ENCODE results near the gene TCEA2.

Gene TCEA2

DNA sequence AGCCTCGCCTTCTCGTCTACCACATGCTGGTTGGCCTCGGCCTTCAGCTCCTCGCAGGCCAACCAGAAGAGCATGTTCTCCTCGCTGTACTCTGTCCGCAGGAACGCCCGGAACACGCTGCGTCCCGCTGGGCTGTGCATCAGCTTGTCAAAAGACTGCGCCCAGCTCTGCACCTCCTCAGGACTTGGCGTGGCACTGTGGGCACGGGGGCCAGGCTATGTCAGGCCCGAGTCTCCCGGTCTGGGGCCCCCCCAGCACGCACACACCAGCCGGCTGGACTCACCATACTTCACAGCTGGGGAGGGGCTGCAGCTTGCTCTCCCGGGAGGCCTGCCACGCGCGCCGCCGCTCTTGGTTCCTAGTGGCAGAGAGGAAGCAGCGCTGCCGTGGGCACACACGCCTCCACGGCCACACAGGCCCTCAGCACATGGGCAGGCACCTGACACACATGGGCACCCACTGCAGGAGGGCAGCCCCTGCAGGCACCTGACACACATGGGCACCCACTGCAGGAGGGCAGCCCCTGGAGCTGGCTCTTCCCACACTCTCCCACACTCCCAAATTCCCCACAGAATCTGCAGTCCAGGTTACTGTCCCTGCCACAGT, 11.3 kb downstream of the TCEA2 start:
- H3K9me3 ChIP-seq (ENCODE audit: control insufficient read depth in 1 of 2, low read length in 2 of 2): no peaks in the 10 kb centered on the region
- H3K4me1 ChIP-seq (ENCODE audit: control insufficient read depth in 1 of 2, insufficient read depth in 2 of 2, low read length in 2 of 2): peaks cover 8 to 23% of the 10 kb centered on the region in 2 donors
- H3K27me3 ChIP-seq (ENCODE audit: control insufficient read depth in 1 of 2, insufficient read depth in 2 of 2, low read length in 2 of 2): peaks cover 0 to 14% of the 10 kb centered on the region in 2 donors
- no peak overlapping the region for H3K9ac ChIP-seq (ENCODE audit: low read depth in 1 of 2, low read length in 2 of 2)
- H3K4me3 ChIP-seq (ENCODE audit: low read depth in 1 of 2, low read length in 2 of 2): no peak overlapping the region
- no peak overlapping the region for H3K27ac ChIP-seq (ENCODE audit: low read depth, low read length)
- peaks cover 0 to 10% of the 10 kb centered on the region in 2 donors for H3K36me3 ChIP-seq (ENCODE audit: control insufficient read depth in 1 of 2, insufficient read depth in 2 of 2, low read length in 2 of 2)

DNA sequence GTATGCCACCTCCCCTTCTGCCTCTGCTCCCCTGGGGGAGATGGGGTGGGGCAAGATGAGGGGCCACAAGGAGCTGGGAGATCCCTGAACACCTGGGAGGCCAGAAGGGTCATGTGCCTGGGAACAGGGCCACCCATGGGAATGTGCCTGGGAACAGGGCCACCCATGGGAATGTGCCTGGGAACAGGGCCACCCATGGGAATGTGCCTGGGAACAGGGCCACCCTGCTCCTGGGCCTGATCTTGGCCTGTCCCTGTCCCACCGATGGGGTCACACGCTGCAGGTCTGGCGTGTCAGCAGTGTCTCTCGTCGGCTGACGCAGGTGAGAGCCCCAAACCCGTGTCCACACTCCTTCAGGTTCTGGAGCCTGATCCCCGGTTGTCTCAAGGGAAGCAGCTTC, 12.0 kb downstream of the TCEA2 start:
- Histone ChIP-seq H3K4me3 (ENCODE audit: low read depth in 1 of 2, low read length in 2 of 2) (no peak overlapping the region), H3K9ac (ENCODE audit: low read depth in 1 of 2, low read length in 2 of 2) (no peak overlapping the region), H3K27me3 (ENCODE audit: control insufficient read depth in 1 of 2, insufficient read depth in 2 of 2, low read length in 2 of 2) (peaks cover 0 to 14% of the 10 kb centered on the region in 2 donors), H3K36me3 (ENCODE audit: control insufficient read depth in 1 of 2, insufficient read depth in 2 of 2, low read length in 2 of 2) (peaks cover 0 to 10% of the 10 kb centered on the region in 2 donors), H3K4me1 (ENCODE audit: control insufficient read depth in 1 of 2, insufficient read depth in 2 of 2, low read length in 2 of 2) (peaks cover 8 to 22% of the 10 kb centered on the region in 2 donors), H3K27ac (ENCODE audit: low read depth, low read length) (no peak overlapping the region), H3K9me3 (ENCODE audit: control insufficient read depth in 1 of 2, low read length in 2 of 2) (no peaks in the 10 kb centered on the region)

DNA sequence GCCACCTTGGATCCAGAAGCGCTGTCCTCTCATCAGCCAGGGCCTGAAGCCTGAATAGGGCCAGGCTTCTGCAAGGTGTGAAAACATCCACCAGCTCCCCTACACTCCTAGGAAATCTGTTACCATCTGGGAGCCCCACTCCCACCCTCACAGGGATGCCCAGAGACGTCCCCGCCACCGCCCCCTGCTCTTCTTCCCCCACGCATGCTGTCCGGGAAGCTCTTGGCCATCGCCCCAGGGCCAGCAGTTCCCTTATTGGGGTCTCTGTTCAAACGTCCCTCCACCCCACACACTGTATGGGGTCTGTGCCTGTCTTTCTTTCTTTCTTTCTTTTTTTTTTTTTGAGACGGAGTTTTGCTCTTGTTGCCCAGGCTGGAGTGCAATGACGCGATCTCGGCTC, 12.6 kb downstream of the TCEA2 start:
- H3K36me3 ChIP-seq (ENCODE audit: control insufficient read depth in 1 of 2, insufficient read depth in 2 of 2, low read length in 2 of 2): peaks cover 0 to 10% of the 10 kb centered on the region in 2 donors
- H3K9ac ChIP-seq (ENCODE audit: low read depth in 1 of 2, low read length in 2 of 2): no peak overlapping the region
- H3K9me3 ChIP-seq (ENCODE audit: control insufficient read depth in 1 of 2, low read length in 2 of 2): no peaks in the 10 kb centered on the region
- H3K4me3 ChIP-seq (ENCODE audit: low read depth in 1 of 2, low read length in 2 of 2): no peak overlapping the region
- H3K4me1 ChIP-seq (ENCODE audit: control insufficient read depth in 1 of 2, insufficient read depth in 2 of 2, low read length in 2 of 2): peaks cover 8 to 22% of the 10 kb centered on the region in 2 donors
- H3K27ac ChIP-seq (ENCODE audit: low read depth, low read length): no peak overlapping the region
- peaks cover 0 to 16% of the 10 kb centered on the region in 2 donors for H3K27me3 ChIP-seq (ENCODE audit: control insufficient read depth in 1 of 2, insufficient read depth in 2 of 2, low read length in 2 of 2)

DNA sequence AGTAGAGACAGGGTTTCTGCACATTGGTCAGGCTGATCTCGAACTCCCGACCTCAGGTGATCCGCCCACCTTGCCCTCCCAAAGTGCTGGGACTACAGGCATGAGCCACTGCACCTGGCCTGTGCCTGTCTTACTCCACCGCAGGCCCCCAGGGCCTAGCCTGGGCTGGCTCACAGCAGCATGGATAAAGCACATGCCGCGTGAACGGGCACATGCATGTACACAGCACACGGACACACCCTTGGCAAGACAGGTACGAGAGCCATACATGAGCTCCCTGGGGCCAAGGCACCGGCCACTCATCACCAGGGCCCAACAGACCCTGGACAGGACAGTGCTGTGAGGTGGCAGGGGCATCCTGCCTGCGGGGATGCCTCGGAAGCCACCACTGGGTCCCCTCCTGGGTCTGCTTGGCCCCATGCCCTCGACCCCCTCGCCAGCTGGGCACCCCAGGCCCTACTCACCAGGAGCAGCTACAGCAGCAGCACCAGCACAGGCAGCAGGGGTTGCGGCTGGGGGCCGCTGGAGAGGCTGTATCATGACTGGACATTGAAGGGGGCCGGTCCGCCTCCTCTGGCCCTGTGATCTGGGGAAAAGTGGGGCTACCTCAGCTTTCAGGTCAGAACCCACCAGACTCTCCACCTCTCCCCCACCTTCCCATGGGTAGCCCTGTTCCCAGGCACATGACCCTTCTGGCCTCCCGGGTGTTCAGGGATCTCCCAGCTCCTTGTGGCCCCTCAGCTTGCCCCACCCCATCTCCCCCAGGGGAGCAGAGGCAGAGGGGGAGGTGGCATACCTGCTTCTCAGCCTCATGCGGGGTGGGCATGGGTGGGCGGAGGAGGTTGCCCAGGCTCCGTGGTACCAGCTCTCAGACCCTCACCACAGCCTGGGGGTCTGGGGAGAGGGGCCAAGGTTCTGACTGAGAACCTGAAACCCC, 13.3 kb downstream of the TCEA2 start:
- Histone ChIP-seq H3K4me3 (ENCODE audit: low read depth in 1 of 2, low read length in 2 of 2) (peak overlapping the region in 1 of 2 donors; percentile 40), H3K9ac (ENCODE audit: low read depth in 1 of 2, low read length in 2 of 2) (peak overlapping the region; percentile 14 to 25), H3K27me3 (ENCODE audit: control insufficient read depth in 1 of 2, insufficient read depth in 2 of 2, low read length in 2 of 2) (peaks cover 0 to 18% of the 10 kb centered on the region in 2 donors), H3K27ac (ENCODE audit: low read depth, low read length) (no peak overlapping the region), H3K9me3 (ENCODE audit: control insufficient read depth in 1 of 2, low read length in 2 of 2) (no peaks in the 10 kb centered on the region), H3K36me3 (ENCODE audit: control insufficient read depth in 1 of 2, insufficient read depth in 2 of 2, low read length in 2 of 2) (peaks cover 0 to 10% of the 10 kb centered on the region in 2 donors), H3K4me1 (ENCODE audit: control insufficient read depth in 1 of 2, insufficient read depth in 2 of 2, low read length in 2 of 2) (peaks cover 8 to 22% of the 10 kb centered on the region in 2 donors)

DNA sequence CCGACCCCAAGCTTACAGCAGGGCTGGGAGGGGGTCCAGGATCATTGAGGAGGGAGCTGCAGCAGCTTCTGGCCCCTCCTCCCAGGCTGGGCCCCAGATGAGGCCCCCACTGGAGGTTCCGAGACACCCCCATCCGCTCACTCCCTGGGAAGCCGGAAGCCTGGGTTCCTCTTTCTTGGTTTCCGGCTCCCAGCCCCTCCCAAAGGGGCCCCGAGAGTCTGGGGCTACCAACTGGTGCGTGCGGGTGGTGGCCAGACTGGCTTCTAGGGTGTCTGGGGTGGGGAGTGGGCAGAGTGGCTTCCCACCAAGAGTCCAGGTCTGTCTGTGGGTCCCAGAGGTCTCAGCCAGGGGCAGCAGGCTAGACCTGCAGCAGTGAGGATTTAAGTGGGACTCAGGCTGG, 14.1 kb downstream of the TCEA2 start:
- Histone ChIP-seq H3K9me3 (ENCODE audit: control insufficient read depth in 1 of 2, low read length in 2 of 2) (no peaks in the 10 kb centered on the region), H3K36me3 (ENCODE audit: control insufficient read depth in 1 of 2, insufficient read depth in 2 of 2, low read length in 2 of 2) (peaks cover 0 to 10% of the 10 kb centered on the region in 2 donors), H3K4me1 (ENCODE audit: control insufficient read depth in 1 of 2, insufficient read depth in 2 of 2, low read length in 2 of 2) (peaks cover 8 to 27% of the 10 kb centered on the region in 2 donors), H3K27me3 (ENCODE audit: control insufficient read depth in 1 of 2, insufficient read depth in 2 of 2, low read length in 2 of 2) (peaks cover 2 to 18% of the 10 kb centered on the region in 2 donors), H3K9ac (ENCODE audit: low read depth in 1 of 2, low read length in 2 of 2) (peak overlapping the region; percentile 14 to 25), H3K4me3 (ENCODE audit: low read depth in 1 of 2, low read length in 2 of 2) (peak overlapping the region; percentile 71), H3K27ac (ENCODE audit: low read depth, low read length) (no peak overlapping the region)

DNA sequence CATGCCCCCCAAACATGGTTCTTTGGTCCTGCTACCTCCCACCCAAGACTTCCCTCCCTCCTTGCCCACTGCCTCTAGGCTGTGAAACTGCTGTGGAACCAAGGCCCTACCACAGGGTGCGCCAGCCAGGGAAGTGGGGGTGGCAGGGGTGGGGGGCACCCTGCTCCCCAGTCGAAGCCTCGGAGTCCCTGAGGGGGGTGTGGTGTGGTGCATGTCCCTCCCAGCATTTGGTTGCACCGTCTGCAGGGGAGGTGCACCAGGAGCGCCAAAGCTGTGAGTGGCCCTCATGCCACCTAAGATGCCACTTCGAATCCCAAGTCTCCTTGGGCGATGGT, 14.5 kb downstream of the TCEA2 start:
- Histone ChIP-seq H3K4me3 (ENCODE audit: low read depth in 1 of 2, low read length in 2 of 2) (peak overlapping the region; percentile 71), H3K27ac (ENCODE audit: low read depth, low read length) (no peak overlapping the region), H3K9ac (ENCODE audit: low read depth in 1 of 2, low read length in 2 of 2) (peak overlapping the region; percentile 14 to 25), H3K36me3 (ENCODE audit: control insufficient read depth in 1 of 2, insufficient read depth in 2 of 2, low read length in 2 of 2) (peaks cover 0 to 10% of the 10 kb centered on the region in 2 donors), H3K4me1 (ENCODE audit: control insufficient read depth in 1 of 2, insufficient read depth in 2 of 2, low read length in 2 of 2) (peaks cover 8 to 27% of the 10 kb centered on the region in 2 donors), H3K27me3 (ENCODE audit: control insufficient read depth in 1 of 2, insufficient read depth in 2 of 2, low read length in 2 of 2) (peaks cover 3 to 18% of the 10 kb centered on the region in 2 donors), H3K9me3 (ENCODE audit: control insufficient read depth in 1 of 2, low read length in 2 of 2) (no peaks in the 10 kb centered on the region)

GRCh38 chr20:64077876-64078551, 15.0 kb downstream of the TCEA2 start:
- Histone ChIP-seq H3K9ac (ENCODE audit: low read depth in 1 of 2, low read length in 2 of 2) (peak overlapping the region; percentile 14 to 54), H3K4me1 (ENCODE audit: control insufficient read depth in 1 of 2, insufficient read depth in 2 of 2, low read length in 2 of 2) (peaks cover 8 to 30% of the 10 kb centered on the region in 2 donors), H3K9me3 (ENCODE audit: control insufficient read depth in 1 of 2, low read length in 2 of 2) (no peaks in the 10 kb centered on the region), H3K4me3 (ENCODE audit: low read depth in 1 of 2, low read length in 2 of 2) (peak overlapping the region; percentile 71), H3K27ac (ENCODE audit: low read depth, low read length) (no peak overlapping the region), H3K36me3 (ENCODE audit: control insufficient read depth in 1 of 2, insufficient read depth in 2 of 2, low read length in 2 of 2) (peaks cover 0 to 10% of the 10 kb centered on the region in 2 donors), H3K27me3 (ENCODE audit: control insufficient read depth in 1 of 2, insufficient read depth in 2 of 2, low read length in 2 of 2) (peaks cover 5 to 21% of the 10 kb centered on the region in 2 donors)

GRCh38 chr20:64078934-64079272, 15.9 kb downstream of the TCEA2 start:
- Histone ChIP-seq H3K9ac (ENCODE audit: low read depth in 1 of 2, low read length in 2 of 2) (peak overlapping the region; percentile 54 to 68), H3K4me1 (ENCODE audit: control insufficient read depth in 1 of 2, insufficient read depth in 2 of 2, low read length in 2 of 2) (peaks cover 8 to 34% of the 10 kb centered on the region in 2 donors), H3K9me3 (ENCODE audit: control insufficient read depth in 1 of 2, low read length in 2 of 2) (no peaks in the 10 kb centered on the region), H3K27me3 (ENCODE audit: control insufficient read depth in 1 of 2, insufficient read depth in 2 of 2, low read length in 2 of 2) (peaks cover 9 to 26% of the 10 kb centered on the region in 2 donors), H3K4me3 (ENCODE audit: low read depth in 1 of 2, low read length in 2 of 2) (peak overlapping the region; percentile 71), H3K36me3 (ENCODE audit: control insufficient read depth in 1 of 2, insufficient read depth in 2 of 2, low read length in 2 of 2) (peaks cover 0 to 8% of the 10 kb centered on the region in 2 donors), H3K27ac (ENCODE audit: low read depth, low read length) (peak overlapping the region; percentile 32)

DNA sequence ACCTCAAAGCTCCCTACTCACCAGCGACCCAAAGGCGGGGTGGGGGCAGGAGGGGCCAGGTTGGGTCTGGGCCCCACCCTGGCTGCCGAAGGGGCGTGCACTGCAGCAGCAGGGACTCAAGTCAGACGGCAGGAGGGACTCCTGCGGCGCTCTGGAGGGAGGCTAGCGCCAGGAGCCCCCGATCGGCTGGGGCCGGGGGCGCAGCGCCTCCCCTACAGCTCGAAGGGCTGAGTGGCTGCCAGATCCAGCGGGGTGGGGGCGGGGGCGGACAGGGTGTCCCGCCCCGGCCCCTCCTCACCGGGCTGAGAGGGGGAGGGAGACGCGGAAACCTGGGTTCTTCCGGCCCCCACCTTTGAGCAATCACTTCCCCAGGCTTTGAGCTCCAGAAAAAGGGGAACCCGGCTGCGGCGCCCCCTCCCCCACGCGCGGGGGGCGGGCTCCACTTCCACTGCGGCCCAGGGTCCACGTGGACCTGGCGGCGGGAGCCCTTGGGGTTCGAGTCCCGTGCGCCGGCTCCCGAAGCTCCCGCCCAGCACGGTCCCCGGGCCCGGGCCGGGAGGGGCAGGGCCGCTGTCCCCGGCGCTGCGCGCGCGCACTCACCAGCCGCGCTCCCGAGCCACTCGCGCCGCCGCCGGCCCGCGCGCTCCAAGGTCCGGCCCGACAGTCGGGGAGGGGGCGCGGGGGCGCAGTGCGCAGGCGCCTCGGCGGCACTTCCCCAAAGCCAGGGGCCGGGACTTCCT, 16.4 kb downstream of the TCEA2 start, which contains the start of gene RGS19:
Gene RGS19 (minus strand): TSS at position 246 of the 740 bp plus-strand sequence. CDS start 2,632 bp downstream, outside the sequence.
- Histone ChIP-seq H3K27ac (ENCODE audit: low read depth, low read length) (peak within 1 kb of the TSS; percentile 42), H3K36me3 (ENCODE audit: control insufficient read depth in 1 of 2, insufficient read depth in 2 of 2, low read length in 2 of 2) (peaks cover 0 to 5% of the 10 kb centered on the region in 2 donors), H3K4me3 (ENCODE audit: low read depth in 1 of 2, low read length in 2 of 2) (peak within 1 kb of the TSS; percentile 71), H3K4me1 (ENCODE audit: control insufficient read depth in 1 of 2, insufficient read depth in 2 of 2, low read length in 2 of 2) (peaks cover 8 to 38% of the 10 kb centered on the region in 2 donors), H3K9me3 (ENCODE audit: control insufficient read depth in 1 of 2, low read length in 2 of 2) (no peaks in the 10 kb centered on the region), H3K9ac (ENCODE audit: low read depth in 1 of 2, low read length in 2 of 2) (peak within 1 kb of the TSS; percentile 54 to 68), H3K27me3 (ENCODE audit: control insufficient read depth in 1 of 2, insufficient read depth in 2 of 2, low read length in 2 of 2) (peaks cover 13 to 32% of the 10 kb centered on the region in 2 donors)

Measured in duodenal mucosa (tissue), 2 donors.